Body of pancreas (tissue), 4 donors: ENCODE data around the gene OPRL1. TPM values are rescaled to one million over a fixed set of nuclear protein-coding genes. Genes with fewer than 3 reads are reported as not detected.

Source experiments
- ATAC-seq: fragments of 150-250 bp; one replicate; pipeline ENCODE4 v1.9.1; 2016
- DNase-seq, 4 donors: peaks; one replicate each; pipeline ENCODE4 v3.0.0-alpha.2; 2019
- H3K27ac ChIP-seq, 4 donors: fragments of 200-600 bp; sonication (generic); 1 replicate in 3 of 4; 2 replicates in 1 of 4; pipeline versions ENCODE4 v1.5.1 to v1.6.1; 2016 to 2019; ENCODE audit warnings: mild to moderate bottlenecking in 1 of 4, mixed read lengths in 1 of 4, moderate library complexity in 1 of 4
- H3K27me3 ChIP-seq, 2 donors: fragments of 200-600 bp; sonication (generic); one replicate each; pipeline ENCODE4 v1.6.0; 2016; ENCODE audit warnings: mild to moderate bottlenecking in 1 of 2
- H3K36me3 ChIP-seq, 2 donors: fragments of 200-600 bp; sonication (generic); replicated peaks in 1 of 2; 2 replicates each; pipeline ENCODE4 v1.5.1; 2016; ENCODE audit warnings: low read depth in 2 of 2; ENCODE audit not compliant: insufficient read depth in 1 of 2
- H3K4me1 ChIP-seq: fragments of 200-600 bp; sonication (generic); one replicate; pipeline ENCODE4 v1.6.0; 2016
- H3K4me3 ChIP-seq, 2 donors: fragments of 200-600 bp; sonication (generic); 1 replicate in 1 of 2; 2 replicates in 1 of 2; pipeline ENCODE4 v1.5.1; 2016 to 2019
- H3K9me3 ChIP-seq, 3 donors: fragments of 200-600 bp; sonication (generic); 1 replicate in 2 of 3; 2 replicates in 1 of 3; pipeline ENCODE4 v1.5.1; 2016
- POLR2A ChIP-seq, 3 donors: fragments of 450-650 bp; IDR thresholded peaks; one replicate each; pipeline ENCODE4 v1.6.1; 2016; ENCODE audit warnings: antibody characterized with exemption in 3 of 3, mild to moderate bottlenecking in 2 of 3
- WGBS, 2 donors: methylation state at CpG; one replicate each; pipeline ENCODE4 v1.1.5; 2017; 5-methylcytosine and 5-hydroxymethylcytosine counted together
- intact Hi-C: fragments of 100-400 bp; cut with DNase I; formaldehyde crosslinking; loops from one replicate; pipeline ENCODE4 v1.15.1; 2023
- total RNA-seq, 2 donors: library from RNA; depleted of rRNA; stranded (reverse); fragments of >200 nt; gene quantifications; one replicate each; pipeline ENCODE4 v1.1.0, GENCODE V29; 2016
- TF ChIP-seq, protein P1 (sequence below), 7 experiments: fragments of 450-650 bp in 4 of 7; fragments of 200-600 bp in 3 of 7; sonication (generic) in 3 of 7; IDR thresholded peaks; one replicate each; pipeline ENCODE4 v1.5.1; 2016 to 2019; ENCODE audit warnings: antibody characterized with exemption in 7 of 7

The OPRL1 gene
- total RNA-seq, 2 donors from 2014 or later, result 1.0 to 2.6 TPM

DNA sequence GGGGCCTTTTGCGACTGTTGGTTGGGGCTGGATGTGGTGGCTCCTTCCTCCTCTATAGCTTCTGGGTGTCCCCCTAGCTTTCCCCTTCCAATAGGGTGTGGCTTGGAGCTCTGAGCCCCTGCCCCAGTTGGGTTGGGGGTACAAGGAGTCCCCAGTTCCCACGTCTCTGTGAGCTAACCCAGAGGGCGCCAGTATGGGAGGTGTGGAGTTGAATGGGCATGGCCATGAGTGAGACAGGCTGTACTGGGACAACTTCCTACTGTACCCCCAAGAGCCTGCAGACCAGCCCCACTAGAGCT is 42.7 kb upstream of the OPRL1 start:
- intact Hi-C loops, result loop anchor here (5.0 kb wide), 1 partner anchor 80 kb away; no protein-coding TSS in a partner anchor
- Histone ChIP-seq H3K9me3 (no peaks in the 10 kb centered on the region), H3K4me3 (no peak overlapping the region), H3K27me3 (peaks cover 0 to 2% of the 10 kb centered on the region in 2 donors), H3K27ac (no peak overlapping the region), H3K36me3 (peaks cover 0 to 10% of the 10 kb centered on the region in 2 donors), H3K4me1 (peaks cover 31% of the 10 kb centered on the region)
- WGBS, 2 donors, result 67 to 69% methylated on average over 1 to 3 of the region's 3 CpGs
- TF ChIP-seq, protein P1, sequence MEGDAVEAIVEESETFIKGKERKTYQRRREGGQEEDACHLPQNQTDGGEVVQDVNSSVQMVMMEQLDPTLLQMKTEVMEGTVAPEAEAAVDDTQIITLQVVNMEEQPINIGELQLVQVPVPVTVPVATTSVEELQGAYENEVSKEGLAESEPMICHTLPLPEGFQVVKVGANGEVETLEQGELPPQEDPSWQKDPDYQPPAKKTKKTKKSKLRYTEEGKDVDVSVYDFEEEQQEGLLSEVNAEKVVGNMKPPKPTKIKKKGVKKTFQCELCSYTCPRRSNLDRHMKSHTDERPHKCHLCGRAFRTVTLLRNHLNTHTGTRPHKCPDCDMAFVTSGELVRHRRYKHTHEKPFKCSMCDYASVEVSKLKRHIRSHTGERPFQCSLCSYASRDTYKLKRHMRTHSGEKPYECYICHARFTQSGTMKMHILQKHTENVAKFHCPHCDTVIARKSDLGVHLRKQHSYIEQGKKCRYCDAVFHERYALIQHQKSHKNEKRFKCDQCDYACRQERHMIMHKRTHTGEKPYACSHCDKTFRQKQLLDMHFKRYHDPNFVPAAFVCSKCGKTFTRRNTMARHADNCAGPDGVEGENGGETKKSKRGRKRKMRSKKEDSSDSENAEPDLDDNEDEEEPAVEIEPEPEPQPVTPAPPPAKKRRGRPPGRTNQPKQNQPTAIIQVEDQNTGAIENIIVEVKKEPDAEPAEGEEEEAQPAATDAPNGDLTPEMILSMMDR (IDR thresholded peaks at IDR 0.05), result no peak
- no peak for TF ChIP-seq POLR2A (IDR thresholded peaks at IDR 0.05)
- no peak for ATAC-seq
- DNase-seq, result no peak

GRCh38 chr20:64037498-64038213 is 42.2 kb upstream of the OPRL1 start:
- H3K27me3 ChIP-seq, result peaks cover 0 to 5% of the 10 kb centered on the region in 2 donors
- ATAC-seq (no peak), DNase-seq (no peak)
- no peak overlapping the region for H3K27ac ChIP-seq
- H3K36me3 ChIP-seq, result peaks cover 0 to 5% of the 10 kb centered on the region in 2 donors
- no peak overlapping the region for H3K4me3 ChIP-seq
- 8 to 16% methylated on average over 19 to 36 of the region's 36 CpGs for WGBS, 2 donors
- peaks cover 34% of the 10 kb centered on the region for H3K4me1 ChIP-seq
- H3K9me3 ChIP-seq, result no peaks in the 10 kb centered on the region
- TF ChIP-seq, protein P1 (IDR thresholded peaks at IDR 0.05), result no peak
- TF ChIP-seq POLR2A (IDR thresholded peaks at IDR 0.05), result no peak
- intact Hi-C loops, result loop anchor here (5.0 kb wide), 1 partner anchor 80 kb away; no protein-coding TSS in a partner anchor

DNA sequence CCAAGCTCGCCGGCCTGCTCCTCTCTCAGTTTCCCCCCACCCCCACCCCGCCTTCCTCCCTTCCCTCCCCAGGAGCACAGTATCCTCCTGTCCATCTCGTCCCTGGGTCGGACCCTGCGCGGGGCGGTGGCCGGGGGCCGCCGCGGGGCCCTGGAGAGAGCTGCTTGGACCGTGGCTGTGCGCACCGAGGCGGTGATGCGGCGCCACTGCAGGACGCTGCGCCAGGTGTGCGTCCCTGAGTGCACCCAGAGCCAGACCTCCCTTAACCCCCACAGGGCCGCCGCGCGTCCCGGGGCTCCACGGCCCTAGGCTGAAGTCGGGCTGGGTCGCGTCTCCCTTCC is 41.7 kb upstream of the OPRL1 start:
- Histone ChIP-seq H3K4me1 (peaks cover 34% of the 10 kb centered on the region), H3K36me3 (peaks cover 0 to 3% of the 10 kb centered on the region in 2 donors), H3K27me3 (peaks cover 0 to 5% of the 10 kb centered on the region in 2 donors), H3K27ac (peak overlapping the region in 2 of 4 donors; percentile 67 to 82), H3K9me3 (no peaks in the 10 kb centered on the region), H3K4me3 (no peak overlapping the region)
- whole genome bisulfite sequencing, 2 donors, result 0 to 1% methylated on average over 1 to 21 of the region's 30 CpGs
- intact Hi-C loops, result loop anchor here (5.0 kb wide), 1 partner anchor 79 kb away; no protein-coding TSS in a partner anchor
- TF ChIP-seq POLR2A (IDR thresholded peaks at IDR 0.05), result no peak
- TF ChIP-seq, protein P1 (IDR thresholded peaks at IDR 0.05), result no peak
- DNase-seq (peak in 1 of 4 donors; percentile 34), ATAC-seq (peak; percentile 30)

DNA sequence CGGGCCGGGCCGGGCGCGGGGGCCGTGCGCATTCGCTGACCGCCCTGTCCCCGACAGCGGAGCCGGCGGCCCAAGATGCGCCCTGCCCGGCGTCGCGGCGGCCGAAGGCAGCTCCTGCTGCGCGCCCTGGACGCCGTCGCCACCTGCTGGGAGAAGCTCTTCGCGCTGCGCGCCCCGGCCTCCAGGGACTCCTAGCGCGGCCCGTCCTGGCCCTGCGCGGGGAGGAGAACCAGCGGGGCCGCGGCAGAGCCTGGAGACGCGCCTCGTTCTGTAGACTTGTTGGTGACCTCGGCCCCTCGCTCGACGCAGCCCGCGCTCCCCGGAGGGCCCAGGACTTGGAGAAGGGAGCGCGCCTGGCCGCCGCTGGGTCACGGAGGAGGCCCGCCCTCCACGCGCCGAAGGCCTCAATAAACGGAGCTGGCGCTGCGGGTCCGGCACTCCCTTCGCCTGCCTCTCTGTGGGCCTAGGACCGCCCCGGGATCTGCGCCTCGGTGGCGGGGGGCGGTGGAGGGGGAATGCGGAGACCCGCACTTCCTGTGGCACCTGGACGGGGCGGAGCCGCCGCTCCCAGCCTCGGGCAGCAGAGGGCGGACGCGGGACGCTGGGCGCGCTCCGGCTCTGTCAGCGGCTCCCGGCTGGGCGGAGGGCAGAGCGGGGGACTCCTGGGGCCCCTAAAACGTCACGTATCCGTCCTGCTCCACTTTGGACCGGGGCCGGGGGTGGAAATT is 41.2 kb upstream of the OPRL1 start:
- ATAC-seq (peak; percentile 85), DNase-seq (peak; percentile 75 to 82 (median 77))
- peaks cover 0 to 2% of the 10 kb centered on the region in 2 donors for H3K36me3 ChIP-seq
- peak overlapping the region; percentile 25 to 82 (median 58) for H3K27ac ChIP-seq
- intact Hi-C loops, result loop anchor here (5.0 kb wide), 1 partner anchor 79 kb away; no protein-coding TSS in a partner anchor
- no peaks in the 10 kb centered on the region for H3K9me3 ChIP-seq
- H3K4me1 ChIP-seq, result peaks cover 34% of the 10 kb centered on the region
- H3K4me3 ChIP-seq, result peak overlapping the region in 1 of 2 donors; percentile 22
- peaks cover 0 to 5% of the 10 kb centered on the region in 2 donors for H3K27me3 ChIP-seq
- TF ChIP-seq POLR2A (IDR thresholded peaks at IDR 0.05), result peak in 1 of 3 donors; percentile 52
- TF ChIP-seq, protein P1 (IDR thresholded peaks at IDR 0.05), result peak; percentile 66 to 79 (median 75)
- WGBS, 2 donors, result 0 to 1% methylated on average over 3 to 91 of the region's 91 CpGs
